HCT116 (cell line): ENCODE data around the gene CCDC183. TPM values are rescaled to one million over a fixed set of nuclear protein-coding genes. Genes with fewer than 3 reads are reported as not detected.

ENCODE experiments used
- ATAC-seq: fragments of 200-7000 bp; cut with Tn5 transposase; 2 replicates; pipeline ENCODE4 v1.9.1; 2020; ENCODE audit warnings: mild to moderate bottlenecking, moderate library complexity
- BruUV-seq: library from RNA; stranded (reverse); fragments of 400-500 nt; replicated peaks from 2 replicates; lab custom pipeline; 2021; lab: Mats Ljungman, UMichigan
- CTCF ChIA-PET: fragments of 300-600 bp; sonication (Branson Sonifier 250); formaldehyde crosslinking; loops from one replicate; lab custom pipeline; 2021; ENCODE audit warnings: antibody characterized with exemption; lab: Charles Lee
- POLR2A ChIA-PET: fragments of 300-600, 350-600 bp; sonication (Branson Sonifier 250); formaldehyde crosslinking; loops from one replicate; lab custom pipeline; 2021; ENCODE audit warnings: antibody characterized with exemption; lab: Charles Lee
- RAD21 ChIA-PET, 2 experiments: fragments of 300-600 bp; sonication (Branson Sonifier 250); formaldehyde crosslinking; loops; one replicate each; lab custom pipeline; 2023; ENCODE audit warnings: low total read pairs in 2 of 2; ENCODE audit not compliant: uncharacterized antibody in 2 of 2, unreplicated experiment in 2 of 2, low non-redundant PET in 1 of 2; lab: Charles Lee
- DNase-seq: peaks from one replicate; pipeline ENCODE4 v3.0.0-alpha.2; 2010; ENCODE audit warnings: low read depth, low spot score
- H2AFZ ChIP-seq: fragments of 200-600 bp; shearing (Covaris generic), sonication (generic); 2 replicates; pipeline ENCODE4 v1.6.1; 2017; ENCODE audit warnings: low read depth, mixed run types, mixed read lengths, antibody characterized with exemption, low read length; ENCODE audit not compliant: poor library complexity, severe bottlenecking
- H3K27ac ChIP-seq: 2 replicates; pipeline ENCODE4 v1.5.1; 2012; ENCODE audit warnings: low read depth, low read length
- H3K27me3 ChIP-seq: fragments of 200-600 bp; sonication (generic); 2 replicates; pipeline ENCODE4 v1.6.1; 2016; ENCODE audit warnings: mixed run types, low read length, mixed read lengths; ENCODE audit not compliant: insufficient read depth
- H3K36me3 ChIP-seq, 2 experiments: fragments of 200-500 bp in 1 of 2; fragments of 200-600 bp in 1 of 2; sonication (Bioruptor generic) in 1 of 2; sonication (generic) in 1 of 2; 2 replicates each; pipeline versions ENCODE4 v1.5.1 to v1.6.1; 2014 to 2016; ENCODE audit warnings: low read length in 2 of 2, inconsistent platforms in 1 of 2, mixed read lengths in 1 of 2, mixed run types in 1 of 2; ENCODE audit not compliant: insufficient read depth in 2 of 2, control insufficient read depth in 1 of 2
- H3K4me1 ChIP-seq, 2 experiments: fragments of 200-600 bp in 1 of 2; sonication (generic) in 1 of 2; 2 replicates each; pipeline versions ENCODE4 v1.5.1 to v1.6.1; 2012 to 2017; ENCODE audit warnings: low read length in 2 of 2, inconsistent platforms in 1 of 2, mild to moderate bottlenecking in 1 of 2, mixed read lengths in 1 of 2, mixed run types in 1 of 2, moderate library complexity in 1 of 2; ENCODE audit not compliant: insufficient read depth in 2 of 2, control insufficient read depth in 1 of 2
- H3K4me2 ChIP-seq: fragments of 200-600 bp; sonication (generic); 2 replicates; pipeline ENCODE4 v1.6.1; 2017; ENCODE audit warnings: mixed run types, low read length, mixed read lengths
- H3K4me3 ChIP-seq, 2 experiments: fragments of 200-600 bp in 1 of 2; sonication (generic) in 1 of 2; replicated peaks in 1 of 2; 2 replicates each; pipeline ENCODE4 v1.5.1; 2011 to 2016; ENCODE audit warnings: low read length in 2 of 2, control low read depth in 1 of 2, low read depth in 1 of 2, mild to moderate bottlenecking in 1 of 2, mixed read lengths in 1 of 2, mixed run types in 1 of 2
- H3K79me2 ChIP-seq: fragments of 200-600 bp; sonication (generic); 2 replicates; pipeline ENCODE4 v1.6.1; 2017; ENCODE audit warnings: mild to moderate bottlenecking, mixed run types, low read length, moderate library complexity, mixed read lengths; ENCODE audit not compliant: insufficient read depth
- H3K9ac ChIP-seq: fragments of 200-600 bp; sonication (generic); 2 replicates; pipeline ENCODE4 v1.6.1; 2016; ENCODE audit warnings: low read length, mixed read lengths
- H3K9me2 ChIP-seq: fragments of 200-600 bp; sonication (generic), shearing (Covaris generic); 2 replicates; pipeline ENCODE4 v1.6.1; 2017; ENCODE audit warnings: mixed run types, mild to moderate bottlenecking, moderate library complexity; ENCODE audit not compliant: insufficient read depth
- H3K9me3 ChIP-seq, 2 experiments: fragments of 200-500 bp in 1 of 2; fragments of 200-600 bp in 1 of 2; sonication (Bioruptor generic) in 1 of 2; sonication (generic) in 1 of 2; 2 replicates each; pipeline ENCODE4 v1.6.1; 2014 to 2017; ENCODE audit warnings: low read length in 2 of 2, mixed read lengths in 2 of 2, inconsistent platforms in 1 of 2, low read depth in 1 of 2, mild to moderate bottlenecking in 1 of 2, mixed run types in 1 of 2, moderate library complexity in 1 of 2; ENCODE audit not compliant: control insufficient read depth in 1 of 2, insufficient read depth in 1 of 2
- H4K20me1 ChIP-seq: fragments of 200-600 bp; sonication (generic), shearing (Covaris generic); 2 replicates; pipeline ENCODE4 v1.6.1; 2017; ENCODE audit warnings: mixed run types, mild to moderate bottlenecking, moderate library complexity; ENCODE audit not compliant: insufficient read depth
- CEBPB ChIP-seq: IDR thresholded peaks from 2 replicates; pipeline ENCODE4 v1.6.1; 2012; ENCODE audit warnings: low read depth
- EGR1 ChIP-seq: IDR thresholded peaks from 2 replicates; pipeline ENCODE4 v1.6.1; 2012; ENCODE audit warnings: low read depth
- ELF1 ChIP-seq: IDR thresholded peaks from 2 replicates; pipeline ENCODE4 v1.6.1; 2012; ENCODE audit warnings: low read depth, borderline replicate concordance
- EZH2 ChIP-seq: fragments of 200-600 bp; sonication (generic); IDR thresholded peaks from 2 replicates; pipeline ENCODE4 v1.6.1; 2017; ENCODE audit warnings: antibody characterized with exemption, mixed run types
- EZH2phosphoT487 ChIP-seq: fragments of 200-600 bp; IDR thresholded peaks from 2 replicates; pipeline ENCODE4 v1.6.1; 2018; ENCODE audit warnings: antibody characterized with exemption, borderline replicate concordance
- FOSL1 ChIP-seq: IDR thresholded peaks from 2 replicates; pipeline ENCODE4 v1.6.1; 2012; ENCODE audit warnings: low read depth
- POLR2A ChIP-seq: IDR thresholded peaks from 2 replicates; pipeline ENCODE4 v1.7.0; 2011; ENCODE audit warnings: borderline replicate concordance; ENCODE audit not compliant: insufficient read depth, insufficient read length; ENCODE audit errors: extremely low read depth
- RAD21 ChIP-seq: IDR thresholded peaks from 2 replicates; pipeline ENCODE4 v1.6.1; 2012; ENCODE audit warnings: low read depth, mild to moderate bottlenecking
- SP1 ChIP-seq: IDR thresholded peaks from 2 replicates; pipeline ENCODE4 v1.6.1; 2012; ENCODE audit warnings: low read depth
- TCF7L2 ChIP-seq: IDR thresholded peaks from 2 replicates; pipeline ENCODE4 v1.7.0; 2011; ENCODE audit warnings: borderline replicate concordance, inconsistent platforms; ENCODE audit not compliant: insufficient read depth, insufficient read length; ENCODE audit errors: extremely low read depth
- YY1 ChIP-seq: IDR thresholded peaks from 2 replicates; pipeline ENCODE4 v1.6.1; 2011; ENCODE audit warnings: low read length, low read depth, moderate library complexity, mild to moderate bottlenecking; ENCODE audit not compliant: insufficient replicate concordance; ENCODE audit errors: extremely low read depth
- ZFX ChIP-seq: fragments of 450-650 bp; IDR thresholded peaks from 2 replicates; pipeline ENCODE4 v1.6.1; 2017
- ZNF274 ChIP-seq: fragments of 200-500 bp; sonication (Bioruptor generic); IDR thresholded peaks from 2 replicates; pipeline ENCODE4 v1.6.1; 2014; ENCODE audit warnings: mild to moderate bottlenecking, low read depth, low read length, inconsistent platforms
- intact Hi-C: fragments of 100-400 bp; cut with micrococcal nuclease; formaldehyde crosslinking; loops from 2 replicates; pipeline ENCODE4 v1.10.0; 2022
- total RNA-seq: library from RNA; stranded (reverse); gene quantifications from one replicate; pipeline ENCODE4 v1.2.1, GENCODE V29; 2021; ENCODE audit not compliant: unreplicated experiment
- TF ChIP-seq, protein P1 (sequence below): IDR thresholded peaks from 2 replicates; pipeline ENCODE4 v1.6.1; 2012
- TF ChIP-seq, protein P2 (sequence below): IDR thresholded peaks from 2 replicates; pipeline ENCODE4 v1.6.1; 2011; ENCODE audit warnings: mild to moderate bottlenecking, low read length, moderate library complexity; ENCODE audit not compliant: insufficient replicate concordance; ENCODE audit errors: extremely low read depth
- TF ChIP-seq, protein P3 (sequence below), 3 experiments: fragments of 200-600 bp in 1 of 3; sonication (generic) in 1 of 3; IDR thresholded peaks in 2 of 3; conservative IDR thresholded peaks in 1 of 3; 2 replicates each; pipeline ENCODE4 v1.5.1; 2012 to 2017; ENCODE audit warnings: low read depth in 2 of 3, low read length in 2 of 3, antibody characterized with exemption in 1 of 3, borderline replicate concordance in 1 of 3, control low read depth in 1 of 3, mild to moderate bottlenecking in 1 of 3, mixed read lengths in 1 of 3, mixed run types in 1 of 3, moderate library complexity in 1 of 3; ENCODE audit not compliant: insufficient read depth in 1 of 3
- TF ChIP-seq, protein P4 (sequence below): IDR thresholded peaks from 2 replicates; pipeline ENCODE4 v1.6.1; 2012; ENCODE audit warnings: low read depth

CCDC183 gene
- total RNA-seq, 1 experiment from 2014 or later = 2.8 TPM

DNA sequence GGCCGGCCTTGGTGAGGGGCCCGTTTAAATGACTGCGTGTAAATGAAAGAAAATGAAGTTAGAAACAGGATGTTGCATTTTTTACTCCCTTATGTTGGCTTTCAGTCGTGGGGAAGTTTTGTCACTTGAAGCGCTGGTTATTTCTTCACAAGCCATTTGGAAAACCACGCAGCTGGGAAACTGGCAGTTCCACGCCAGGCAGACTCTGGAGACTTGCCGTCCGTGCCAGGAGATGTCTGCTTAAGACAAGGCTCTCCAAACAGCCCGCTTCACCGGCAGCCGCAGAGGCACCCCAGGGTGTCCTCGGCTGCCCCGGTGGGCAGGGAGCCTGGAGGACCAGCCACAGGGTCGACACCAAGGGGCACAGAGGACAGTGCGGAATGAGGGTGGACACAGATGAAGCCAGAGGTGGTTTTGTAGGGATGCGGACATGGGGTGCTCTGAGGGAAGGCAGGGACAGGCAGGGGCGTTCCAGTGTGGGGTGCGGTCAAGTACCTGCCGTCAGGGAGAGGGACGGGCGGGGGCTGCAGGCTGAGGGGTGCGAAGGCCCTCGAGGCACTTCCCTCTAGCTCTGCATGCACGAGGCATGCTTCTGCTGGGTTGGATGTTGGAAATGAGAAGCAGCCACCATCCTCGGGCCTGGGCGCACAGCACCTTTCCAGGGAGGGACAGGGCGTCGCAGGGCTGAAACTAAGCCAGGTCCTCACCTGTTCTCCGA is 35.0 kb downstream of the CCDC183 start:
- RAD21 ChIA-PET = no interaction called here
- CTCF ChIA-PET = interaction anchor here (1.0 kb wide), 1 partner anchor 11 kb away, joined by 3 read pairs; the partner anchor contains the start of gene AJM1

More for the DNA sequence above, 35.0 kb downstream of the CCDC183 start:
- Histone ChIP-seq H2AFZ (no peak overlapping the region), H3K4me3 (no peak overlapping the region), H3K4me1 (no peaks in the 10 kb centered on the region), H3K27ac (no peak overlapping the region), H3K4me2 (no peak overlapping the region), H3K9me2 (no peaks in the 10 kb centered on the region), H3K36me3 (peaks cover 7 to 13% of the 10 kb centered on the region in 2 experiments), H3K9me3 (no peaks in the 10 kb centered on the region), H4K20me1 (no peaks in the 10 kb centered on the region), H3K79me2 (no peaks in the 10 kb centered on the region), H3K27me3 (no peaks in the 10 kb centered on the region), H3K9ac (no peak overlapping the region)
- no TSS peak for BruUV-seq
- intact Hi-C loops = no loop called here
- ATAC-seq (no peak), DNase-seq (no peak)
- TF ChIP-seq ZNF274 (no peak), EZH2 (no peak), SP1 (no peak), CEBPB (no peak), YY1 (no peak), ZFX (no peak), ELF1 (no peak), RAD21 (no peak), EZH2phosphoT487 (no peak), EGR1 (no peak), TCF7L2 (no peak), FOSL1 (no peak), POLR2A (no peak)
- TF ChIP-seq, protein P1, sequence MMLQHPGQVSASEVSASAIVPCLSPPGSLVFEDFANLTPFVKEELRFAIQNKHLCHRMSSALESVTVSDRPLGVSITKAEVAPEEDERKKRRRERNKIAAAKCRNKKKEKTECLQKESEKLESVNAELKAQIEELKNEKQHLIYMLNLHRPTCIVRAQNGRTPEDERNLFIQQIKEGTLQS = no peak
- TF ChIP-seq, protein P2, sequence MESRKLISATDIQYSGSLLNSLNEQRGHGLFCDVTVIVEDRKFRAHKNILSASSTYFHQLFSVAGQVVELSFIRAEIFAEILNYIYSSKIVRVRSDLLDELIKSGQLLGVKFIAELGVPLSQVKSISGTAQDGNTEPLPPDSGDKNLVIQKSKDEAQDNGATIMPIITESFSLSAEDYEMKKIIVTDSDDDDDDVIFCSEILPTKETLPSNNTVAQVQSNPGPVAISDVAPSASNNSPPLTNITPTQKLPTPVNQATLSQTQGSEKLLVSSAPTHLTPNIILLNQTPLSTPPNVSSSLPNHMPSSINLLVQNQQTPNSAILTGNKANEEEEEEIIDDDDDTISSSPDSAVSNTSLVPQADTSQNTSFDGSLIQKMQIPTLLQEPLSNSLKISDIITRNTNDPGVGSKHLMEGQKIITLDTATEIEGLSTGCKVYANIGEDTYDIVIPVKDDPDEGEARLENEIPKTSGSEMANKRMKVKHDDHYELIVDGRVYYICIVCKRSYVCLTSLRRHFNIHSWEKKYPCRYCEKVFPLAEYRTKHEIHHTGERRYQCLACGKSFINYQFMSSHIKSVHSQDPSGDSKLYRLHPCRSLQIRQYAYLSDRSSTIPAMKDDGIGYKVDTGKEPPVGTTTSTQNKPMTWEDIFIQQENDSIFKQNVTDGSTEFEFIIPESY = no peak
- TF ChIP-seq, protein P3, sequence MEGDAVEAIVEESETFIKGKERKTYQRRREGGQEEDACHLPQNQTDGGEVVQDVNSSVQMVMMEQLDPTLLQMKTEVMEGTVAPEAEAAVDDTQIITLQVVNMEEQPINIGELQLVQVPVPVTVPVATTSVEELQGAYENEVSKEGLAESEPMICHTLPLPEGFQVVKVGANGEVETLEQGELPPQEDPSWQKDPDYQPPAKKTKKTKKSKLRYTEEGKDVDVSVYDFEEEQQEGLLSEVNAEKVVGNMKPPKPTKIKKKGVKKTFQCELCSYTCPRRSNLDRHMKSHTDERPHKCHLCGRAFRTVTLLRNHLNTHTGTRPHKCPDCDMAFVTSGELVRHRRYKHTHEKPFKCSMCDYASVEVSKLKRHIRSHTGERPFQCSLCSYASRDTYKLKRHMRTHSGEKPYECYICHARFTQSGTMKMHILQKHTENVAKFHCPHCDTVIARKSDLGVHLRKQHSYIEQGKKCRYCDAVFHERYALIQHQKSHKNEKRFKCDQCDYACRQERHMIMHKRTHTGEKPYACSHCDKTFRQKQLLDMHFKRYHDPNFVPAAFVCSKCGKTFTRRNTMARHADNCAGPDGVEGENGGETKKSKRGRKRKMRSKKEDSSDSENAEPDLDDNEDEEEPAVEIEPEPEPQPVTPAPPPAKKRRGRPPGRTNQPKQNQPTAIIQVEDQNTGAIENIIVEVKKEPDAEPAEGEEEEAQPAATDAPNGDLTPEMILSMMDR (IDR thresholded peaks at IDR 0.05 in 2 of 3, conservative IDR thresholded peaks at IDR 0.05 in 1 of 3; ENCODE audit: borderline replicate concordance in 1 of 3, insufficient read depth in 1 of 3, low read depth in 2 of 3, low read length in 2 of 3) = no peak
- TF ChIP-seq, protein P4, sequence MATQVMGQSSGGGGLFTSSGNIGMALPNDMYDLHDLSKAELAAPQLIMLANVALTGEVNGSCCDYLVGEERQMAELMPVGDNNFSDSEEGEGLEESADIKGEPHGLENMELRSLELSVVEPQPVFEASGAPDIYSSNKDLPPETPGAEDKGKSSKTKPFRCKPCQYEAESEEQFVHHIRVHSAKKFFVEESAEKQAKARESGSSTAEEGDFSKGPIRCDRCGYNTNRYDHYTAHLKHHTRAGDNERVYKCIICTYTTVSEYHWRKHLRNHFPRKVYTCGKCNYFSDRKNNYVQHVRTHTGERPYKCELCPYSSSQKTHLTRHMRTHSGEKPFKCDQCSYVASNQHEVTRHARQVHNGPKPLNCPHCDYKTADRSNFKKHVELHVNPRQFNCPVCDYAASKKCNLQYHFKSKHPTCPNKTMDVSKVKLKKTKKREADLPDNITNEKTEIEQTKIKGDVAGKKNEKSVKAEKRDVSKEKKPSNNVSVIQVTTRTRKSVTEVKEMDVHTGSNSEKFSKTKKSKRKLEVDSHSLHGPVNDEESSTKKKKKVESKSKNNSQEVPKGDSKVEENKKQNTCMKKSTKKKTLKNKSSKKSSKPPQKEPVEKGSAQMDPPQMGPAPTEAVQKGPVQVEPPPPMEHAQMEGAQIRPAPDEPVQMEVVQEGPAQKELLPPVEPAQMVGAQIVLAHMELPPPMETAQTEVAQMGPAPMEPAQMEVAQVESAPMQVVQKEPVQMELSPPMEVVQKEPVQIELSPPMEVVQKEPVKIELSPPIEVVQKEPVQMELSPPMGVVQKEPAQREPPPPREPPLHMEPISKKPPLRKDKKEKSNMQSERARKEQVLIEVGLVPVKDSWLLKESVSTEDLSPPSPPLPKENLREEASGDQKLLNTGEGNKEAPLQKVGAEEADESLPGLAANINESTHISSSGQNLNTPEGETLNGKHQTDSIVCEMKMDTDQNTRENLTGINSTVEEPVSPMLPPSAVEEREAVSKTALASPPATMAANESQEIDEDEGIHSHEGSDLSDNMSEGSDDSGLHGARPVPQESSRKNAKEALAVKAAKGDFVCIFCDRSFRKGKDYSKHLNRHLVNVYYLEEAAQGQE = no peak
- POLR2A ChIA-PET = no interaction called here
